ENCODE data around the gene DAB1. TPM values are rescaled to one million over a fixed set of nuclear protein-coding genes. Genes with fewer than 3 reads are reported as not detected.

DAB1 gene
- total RNA-seq, 1 donor from 2014 or later = 14.0 TPM

GRCh38 chr1:57060451-57060850, 363.4 kb downstream of the DAB1 start:
- peak overlapping the region; percentile 7 for H3K27ac Mint-ChIP-seq (ENCODE audit: unreplicated experiment)
- no peak for DNase-seq (ENCODE audit: low read depth, low spot score)
- no peaks in the 10 kb centered on the region for H3K9me3 Mint-ChIP-seq
- peaks cover 2% of the 10 kb centered on the region for H3K36me3 Mint-ChIP-seq (ENCODE audit: low read depth)
- H3K27me3 Mint-ChIP-seq (ENCODE audit: low read depth) = no peaks in the 10 kb centered on the region
- H3K4me3 Mint-ChIP-seq = no peak overlapping the region
- no peak for TF ChIP-seq CTCF (conservative IDR thresholded peaks at IDR 0.05)
- H3K4me1 Mint-ChIP-seq = no peaks in the 10 kb centered on the region

GRCh38 chr1:57058652-57059501, 365.0 kb downstream of the DAB1 start:
- no peak for DNase-seq (ENCODE audit: low read depth, low spot score)
- no peaks in the 10 kb centered on the region for H3K9me3 Mint-ChIP-seq
- no peaks in the 10 kb centered on the region for H3K4me1 Mint-ChIP-seq
- peaks cover 2% of the 10 kb centered on the region for H3K36me3 Mint-ChIP-seq (ENCODE audit: low read depth)
- H3K27ac Mint-ChIP-seq (ENCODE audit: unreplicated experiment) = no peak overlapping the region
- H3K4me3 Mint-ChIP-seq = no peak overlapping the region
- H3K27me3 Mint-ChIP-seq (ENCODE audit: low read depth) = no peaks in the 10 kb centered on the region
- TF ChIP-seq CTCF (conservative IDR thresholded peaks at IDR 0.05) = no peak

GRCh38 chr1:57048856-57049255, 375.0 kb downstream of the DAB1 start:
- Mint-ChIP-seq H3K9me3 (no peaks in the 10 kb centered on the region), H3K27me3 (ENCODE audit: low read depth) (no peaks in the 10 kb centered on the region), H3K4me1 (no peaks in the 10 kb centered on the region), H3K27ac (ENCODE audit: unreplicated experiment) (no peak overlapping the region), H3K36me3 (ENCODE audit: low read depth) (no peaks in the 10 kb centered on the region), H3K4me3 (no peak overlapping the region)
- no peak for TF ChIP-seq CTCF (conservative IDR thresholded peaks at IDR 0.05)
- DNase-seq (ENCODE audit: low read depth, low spot score) = no peak

GRCh38 chr1:57046462-57046861, 377.4 kb downstream of the DAB1 start:
- Mint-ChIP-seq H3K9me3 (no peaks in the 10 kb centered on the region), H3K4me1 (no peaks in the 10 kb centered on the region), H3K27ac (ENCODE audit: unreplicated experiment) (no peak overlapping the region), H3K4me3 (no peak overlapping the region), H3K36me3 (ENCODE audit: low read depth) (no peaks in the 10 kb centered on the region), H3K27me3 (ENCODE audit: low read depth) (no peaks in the 10 kb centered on the region)
- TF ChIP-seq CTCF (conservative IDR thresholded peaks at IDR 0.05) = no peak
- no peak for DNase-seq (ENCODE audit: low read depth, low spot score)

- Mint-ChIP-seq H3K9me3 (no peaks in the 10 kb centered on the region), H3K4me1 (no peaks in the 10 kb centered on the region), H3K27me3 (ENCODE audit: low read depth) (no peaks in the 10 kb centered on the region), H3K27ac (ENCODE audit: unreplicated experiment) (no peak overlapping the region), H3K36me3 (ENCODE audit: low read depth) (no peaks in the 10 kb centered on the region), H3K4me3 (no peak overlapping the region)
- no peak for TF ChIP-seq CTCF (conservative IDR thresholded peaks at IDR 0.05)
- DNase-seq (ENCODE audit: low read depth, low spot score) = no peak
Observed at GRCh38 chr1:57041901-57042300, 382.0 kb downstream of the DAB1 start.
